GM12891 (cell line): ENCODE results near the gene GMDS.

ENCODE experiments used
- PAX5 ChIP-seq: IDR thresholded peaks from 2 replicates; pipeline ENCODE4 v1.6.1; 2011; ENCODE audit warnings: low read length, moderate library complexity, mild to moderate bottlenecking; ENCODE audit not compliant: insufficient read depth, severe bottlenecking
- POLR2A ChIP-seq: IDR thresholded peaks from 2 replicates; pipeline ENCODE4 v1.6.1; 2011; ENCODE audit warnings: low read depth, low read length, control low read depth
- POLR2AphosphoS5 ChIP-seq: IDR thresholded peaks from 2 replicates; pipeline ENCODE4 v1.6.1; 2011; ENCODE audit warnings: low read depth, low read length, control low read depth
- POU2F2 ChIP-seq: IDR thresholded peaks from 2 replicates; pipeline ENCODE4 v1.6.1; 2011; ENCODE audit warnings: low read depth, mild to moderate bottlenecking, control low read depth, low read length, moderate library complexity
- SPI1 ChIP-seq: IDR thresholded peaks from 2 replicates; pipeline ENCODE4 v1.6.1; 2011; ENCODE audit warnings: low read depth, low read length, control low read depth
- TAF1 ChIP-seq: IDR thresholded peaks from 2 replicates; pipeline ENCODE4 v1.6.1; 2011; ENCODE audit warnings: low read depth, low read length, control low read depth

- no peak for TF ChIP-seq POLR2AphosphoS5
- TF ChIP-seq POLR2A = no peak
- no peak for TF ChIP-seq TAF1
- TF ChIP-seq PAX5 = no peak
- no peak for TF ChIP-seq SPI1
- TF ChIP-seq POU2F2 = peak; percentile 38; the same call in 1 of the 2 replicates
These were observed 506.2 kb downstream of the GMDS start for GRCh38 chr6:1739220-1739619.
